ENCODE measurements around the gene GRIK4.

DNA sequence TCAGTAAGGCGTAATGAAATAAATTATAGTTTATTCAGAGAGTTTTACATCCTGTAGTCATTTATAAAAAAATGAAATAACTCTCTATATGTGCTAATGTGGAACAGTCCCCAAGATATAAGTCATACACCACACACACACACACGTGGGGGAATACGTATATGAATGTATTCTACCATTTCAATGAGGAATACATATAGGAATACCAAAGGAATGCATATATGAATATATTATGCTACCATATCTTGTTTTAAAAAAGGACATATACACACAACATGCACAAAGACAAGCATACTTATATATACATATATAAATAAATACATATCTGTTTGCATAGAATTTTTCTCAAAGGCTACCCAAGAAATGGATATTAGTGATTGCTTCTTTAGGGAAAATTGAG, 39.6 kb upstream of the GRIK4 start:
- TF ChIP-seq SP1 (CRISPR knock-in tag; conservative IDR thresholded peaks at IDR 0.05) (no peak), SMAD4 (CRISPR knock-in tag; IDR thresholded peaks at IDR 0.05) (no peak), JAZF1 (CRISPR knock-in tag; IDR thresholded peaks at IDR 0.05) (no peak), CTCF (IDR thresholded peaks at IDR 0.05) (no peak), NR2C2 (CRISPR knock-in tag; IDR thresholded peaks at IDR 0.05) (no peak)

Data from WTC11 (cell line).